NCI-H774 (cell line): Measurements from ENCODE around the gene PRPH2.
"Not testable (repeated sequence)": the region's sequence is repeated elsewhere in the genome, so short reads cannot be mapped to it uniquely, and the experiment has no call there.

Source experiments
- DNase-seq: peaks from one replicate; lab custom pipeline; 2025; lab: John Stamatoyannopoulos, UW

PRPH2 gene

GRCh38 chr6:42742116-42742894, 19.9 kb upstream of the PRPH2 start:
- peak; percentile 47 for DNase-seq

GRCh38 chr6:42740725-42741124, 18.3 kb upstream of the PRPH2 start:
- no peak for DNase-seq

- DNase-seq: no peak
Observed at GRCh38 chr6:42735976-42736375, 13.6 kb upstream of the PRPH2 start.

GRCh38 chr6:42733867-42734481, 11.6 kb upstream of the PRPH2 start:
- DNase-seq: not testable (repeated sequence)

GRCh38 chr6:42729731-42730130, 7.3 kb upstream of the PRPH2 start:
- DNase-seq: no peak

GRCh38 chr6:42727627-42728026, 5.2 kb upstream of the PRPH2 start:
- DNase-seq: no peak

- no peak for DNase-seq
Observed at GRCh38 chr6:42727087-42727611, 4.8 kb upstream of the PRPH2 start.

GRCh38 chr6:42726485-42727086, 4.2 kb upstream of the PRPH2 start:
- peak; percentile 71 for DNase-seq

GRCh38 chr6:42726026-42726425, 3.6 kb upstream of the PRPH2 start:
- DNase-seq: no peak

GRCh38 chr6:42724825-42725224, 2.4 kb upstream of the PRPH2 start:
- no peak for DNase-seq

GRCh38 chr6:42720739-42721138, 1.7 kb downstream of the PRPH2 start:
- DNase-seq: no peak

GRCh38 chr6:42715871-42716270, 6.5 kb downstream of the PRPH2 start:
- DNase-seq: no peak

GRCh38 chr6:42714098-42714761, 8.2 kb downstream of the PRPH2 start:
- DNase-seq: no peak

GRCh38 chr6:42711930-42712329, 10.5 kb downstream of the PRPH2 start:
- no peak for DNase-seq

GRCh38 chr6:42710316-42710715, 12.1 kb downstream of the PRPH2 start:
- no peak for DNase-seq

GRCh38 chr6:42709871-42710270, 12.5 kb downstream of the PRPH2 start:
- DNase-seq: no peak

- DNase-seq: no peak
Observed at GRCh38 chr6:42708096-42708495, 14.3 kb downstream of the PRPH2 start.

- DNase-seq: no peak
Observed at GRCh38 chr6:42707595-42707994, 14.8 kb downstream of the PRPH2 start.

GRCh38 chr6:42704937-42705374, 17.4 kb downstream of the PRPH2 start:
- DNase-seq: no peak

- peak; percentile 8 for DNase-seq
Observed at GRCh38 chr6:42704251-42704936, 18.0 kb downstream of the PRPH2 start.

GRCh38 chr6:42702786-42703185, 19.6 kb downstream of the PRPH2 start:
- DNase-seq: not testable (repeated sequence)

GRCh38 chr6:42702200-42702599, 20.2 kb downstream of the PRPH2 start:
- no peak for DNase-seq
